Mucosa of descending colon (tissue), 3 donors: ENCODE results near the gene RIC8B. TPM values are rescaled to one million over a fixed set of nuclear protein-coding genes. Genes with fewer than 3 reads are reported as not detected.

Experiments
- ATAC-seq: fragments of 200-7000 bp; cut with Tn5 transposase; one replicate; pipeline ENCODE4 v1.9.1; 2020; ENCODE audit warnings: mild to moderate bottlenecking, moderate library complexity
- DNase-seq, 3 donors: peaks; one replicate each; pipeline ENCODE4 v3.0.0-alpha.2; 2020
- H3K36me3 ChIP-seq: fragments of 200-600 bp; one replicate; pipeline ENCODE4 v1.8.0; 2021; ENCODE audit warnings: low read depth, mild to moderate bottlenecking
- H3K4me1 ChIP-seq: fragments of 200-600 bp; one replicate; pipeline ENCODE4 v1.8.0; 2021; ENCODE audit warnings: low read depth, mild to moderate bottlenecking
- H3K4me3 ChIP-seq: fragments of 200-600 bp; one replicate; pipeline ENCODE4 v1.8.0; 2021; ENCODE audit warnings: mild to moderate bottlenecking
- H3K9me3 ChIP-seq: fragments of 200-600 bp; one replicate; pipeline ENCODE4 v1.8.0; 2021; ENCODE audit warnings: mild to moderate bottlenecking
- intact Hi-C, 2 donors: fragments of 100-400 bp; cut with DNase I in 1 of 2; cut with micrococcal nuclease in 1 of 2; formaldehyde crosslinking; loops; one replicate each; pipeline versions ENCODE4 v1.11.0 to v1.11.1; 2022; cut with DNase I, micrococcal nuclease
- total RNA-seq, 3 donors: library from RNA; stranded (reverse); fragmentation: NEBNext Ultra II Directional in 2 of 3; extraction: Animal tissue kit (Norgen Biotek cat#: 25700) in 2 of 3; gene quantifications; one replicate each; pipeline versions ENCODE4 v1.2.1 to v1.2.4, GENCODE V29; 2021 to 2023
- TF ChIP-seq, protein P1 (sequence below): fragments of 200-600 bp; IDR thresholded peaks from one replicate; pipeline ENCODE4 v1.8.0; 2022; ENCODE audit warnings: antibody characterized with exemption, mild to moderate bottlenecking
- donor health status: DM: no; HTN: no; CAD: no; lungs with moderate emphysema.
- donor health status: DM: no; HTN: no; CAD: no.
- donor health status: DM: no; HTN: yes; CAD: no.

Gene RIC8B
- total RNA-seq, 3 donors from 2014 or later: 13.3 to 25.3 (median 15.2) TPM

DNA sequence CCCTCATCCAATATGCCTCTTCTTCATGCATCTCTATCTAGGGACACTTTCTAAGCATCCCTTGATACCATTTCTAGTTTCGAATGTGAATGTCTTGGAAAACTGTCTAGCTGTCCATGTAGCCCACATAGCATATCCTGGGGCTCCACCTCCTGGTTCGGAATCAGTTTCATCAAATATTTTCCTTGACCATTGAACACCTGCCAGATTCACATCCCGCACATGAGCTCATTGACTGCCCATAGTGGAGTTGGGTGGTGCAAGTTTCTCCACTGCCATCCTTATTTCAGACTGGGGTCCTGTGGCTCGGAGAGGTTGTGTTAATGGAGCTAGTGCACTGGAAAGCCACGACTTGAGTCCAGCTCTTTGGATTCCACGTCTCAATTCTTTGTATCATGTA, 122.6 kb downstream of the RIC8B start:
- H3K9me3 ChIP-seq: no peaks in the 10 kb centered on the region
- no peak overlapping the region for H3K4me3 ChIP-seq
- DNase-seq: peak in 1 of 3 donors; percentile 20
- peaks cover 12% of the 10 kb centered on the region for H3K4me1 ChIP-seq
- intact Hi-C loops: no loop called here
- no peaks in the 10 kb centered on the region for H3K36me3 ChIP-seq
- TF ChIP-seq, protein P1, sequence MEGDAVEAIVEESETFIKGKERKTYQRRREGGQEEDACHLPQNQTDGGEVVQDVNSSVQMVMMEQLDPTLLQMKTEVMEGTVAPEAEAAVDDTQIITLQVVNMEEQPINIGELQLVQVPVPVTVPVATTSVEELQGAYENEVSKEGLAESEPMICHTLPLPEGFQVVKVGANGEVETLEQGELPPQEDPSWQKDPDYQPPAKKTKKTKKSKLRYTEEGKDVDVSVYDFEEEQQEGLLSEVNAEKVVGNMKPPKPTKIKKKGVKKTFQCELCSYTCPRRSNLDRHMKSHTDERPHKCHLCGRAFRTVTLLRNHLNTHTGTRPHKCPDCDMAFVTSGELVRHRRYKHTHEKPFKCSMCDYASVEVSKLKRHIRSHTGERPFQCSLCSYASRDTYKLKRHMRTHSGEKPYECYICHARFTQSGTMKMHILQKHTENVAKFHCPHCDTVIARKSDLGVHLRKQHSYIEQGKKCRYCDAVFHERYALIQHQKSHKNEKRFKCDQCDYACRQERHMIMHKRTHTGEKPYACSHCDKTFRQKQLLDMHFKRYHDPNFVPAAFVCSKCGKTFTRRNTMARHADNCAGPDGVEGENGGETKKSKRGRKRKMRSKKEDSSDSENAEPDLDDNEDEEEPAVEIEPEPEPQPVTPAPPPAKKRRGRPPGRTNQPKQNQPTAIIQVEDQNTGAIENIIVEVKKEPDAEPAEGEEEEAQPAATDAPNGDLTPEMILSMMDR: no peak
- no peak for ATAC-seq

DNA sequence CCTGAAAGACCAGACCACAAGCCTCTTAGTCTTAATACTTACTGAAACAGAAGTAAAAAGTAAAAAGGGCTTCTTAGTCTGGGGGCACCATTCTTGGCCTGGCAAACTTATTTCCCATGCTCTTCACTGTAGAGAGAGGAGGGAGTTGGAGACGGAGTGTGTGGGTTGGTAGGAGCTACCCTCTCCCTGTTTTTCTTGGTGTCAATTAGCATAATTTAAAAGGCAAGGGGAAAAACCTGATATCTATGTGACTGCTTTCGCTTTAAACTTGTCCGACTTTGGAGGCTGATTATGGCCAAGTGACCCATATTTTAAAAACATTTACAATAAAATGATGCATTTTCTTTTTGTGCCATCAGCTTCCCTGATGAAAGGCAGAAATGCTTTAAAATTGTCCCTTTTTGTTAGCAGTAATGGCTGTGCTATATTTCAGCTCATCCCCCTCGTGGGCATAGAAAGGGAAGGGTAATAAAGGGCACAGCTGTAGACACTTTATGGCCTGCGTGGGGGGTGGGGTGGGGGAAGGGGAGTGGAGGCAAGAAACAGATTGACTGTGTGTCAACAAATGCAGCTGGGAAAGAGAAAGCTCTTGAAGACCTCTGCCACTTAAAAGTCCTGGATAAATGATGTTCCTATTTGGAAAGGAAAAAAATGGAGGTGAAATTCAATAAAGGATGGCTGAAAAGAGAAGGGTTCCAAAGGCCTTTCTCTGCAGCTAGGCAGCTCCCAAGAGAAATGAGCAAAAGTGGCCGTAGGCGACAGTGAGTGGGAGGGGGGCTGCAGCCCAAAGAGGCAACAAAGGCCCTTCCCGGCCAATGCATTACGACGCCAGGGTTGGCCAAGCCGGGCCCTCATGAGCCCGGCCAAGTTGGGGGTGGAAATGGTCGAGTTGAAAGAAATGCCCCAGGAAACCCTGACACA, 123.8 kb downstream of the RIC8B start:
- TF ChIP-seq, protein P1: no peak
- ATAC-seq (peak; percentile 65), DNase-seq (peak in 2 of 3 donors; percentile 41 to 43)
- Histone ChIP-seq H3K4me3 (no peak overlapping the region), H3K36me3 (no peaks in the 10 kb centered on the region), H3K4me1 (peaks cover 6% of the 10 kb centered on the region), H3K9me3 (no peaks in the 10 kb centered on the region)
- intact Hi-C loops: no loop called here

DNA sequence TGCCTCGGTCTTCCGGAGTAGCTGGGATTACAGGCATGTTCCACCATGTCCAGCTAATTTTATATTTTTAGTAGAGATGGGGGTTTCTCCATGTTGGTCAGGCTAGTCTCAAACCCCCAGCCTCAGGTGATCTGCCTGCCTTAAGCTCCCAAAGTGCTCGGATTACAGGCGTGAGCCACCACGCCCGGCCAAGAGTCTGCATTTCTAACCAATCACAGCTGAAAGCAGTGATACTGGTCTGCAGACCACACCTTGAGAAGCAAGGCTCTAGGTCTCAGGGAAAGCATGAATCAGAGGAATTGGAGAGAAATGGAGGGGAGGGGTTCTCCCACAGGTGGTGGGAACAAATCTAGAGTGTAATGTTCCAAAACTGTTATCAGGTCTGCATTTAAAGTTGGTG, 126.1 kb downstream of the RIC8B start:
- DNase-seq (peak in 1 of 3 donors; percentile 12), ATAC-seq (no peak)
- TF ChIP-seq, protein P1: no peak
- Histone ChIP-seq H3K9me3 (no peaks in the 10 kb centered on the region), H3K36me3 (no peaks in the 10 kb centered on the region), H3K4me3 (no peak overlapping the region), H3K4me1 (peaks cover 6% of the 10 kb centered on the region)
- intact Hi-C loops: no loop called here

DNA sequence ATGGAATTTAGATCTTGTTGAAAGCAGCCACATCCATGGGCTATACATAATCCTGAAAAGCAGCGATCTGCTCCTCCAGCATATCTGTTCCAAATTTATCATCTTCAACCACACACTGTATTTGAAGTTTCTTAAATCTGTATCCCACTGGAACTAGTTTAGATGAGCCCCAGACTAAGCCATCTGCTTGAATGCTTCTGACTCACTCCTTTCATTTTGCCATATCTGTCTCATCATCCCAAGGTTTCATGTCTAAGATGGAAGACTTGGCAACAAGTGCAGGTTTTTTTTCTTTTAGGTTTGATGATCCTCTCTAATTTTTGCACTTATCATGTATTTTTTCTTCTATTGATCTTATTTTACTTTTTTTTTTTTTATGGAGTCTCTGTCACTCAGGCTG, 126.8 kb downstream of the RIC8B start:
- no peaks in the 10 kb centered on the region for H3K9me3 ChIP-seq
- no peak for DNase-seq

DNA sequence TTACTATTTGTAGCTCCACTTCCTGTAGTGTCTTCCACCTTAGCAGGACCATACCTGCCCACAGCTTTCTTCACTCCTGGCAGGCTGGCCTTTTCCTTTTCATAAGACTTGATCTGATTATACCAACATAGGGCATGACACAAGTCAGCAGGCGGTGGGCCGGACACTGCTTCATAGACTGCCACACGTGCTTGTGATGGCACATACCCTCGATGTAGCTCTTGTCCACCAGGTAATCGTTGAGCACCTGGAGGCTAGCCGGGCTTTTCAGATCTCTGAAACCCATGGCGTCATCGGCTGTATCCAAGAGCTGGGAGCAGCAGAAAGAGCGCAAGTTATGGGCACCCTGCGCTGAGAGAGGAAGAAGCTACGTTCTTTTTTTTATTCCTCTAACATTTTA, 127.6 kb downstream of the RIC8B start:
- TF ChIP-seq, protein P1: no peak
- DNase-seq (no peak), ATAC-seq (no peak)
- H3K4me1 ChIP-seq: peaks cover 6% of the 10 kb centered on the region
- H3K4me3 ChIP-seq: no peak overlapping the region
- no peaks in the 10 kb centered on the region for H3K36me3 ChIP-seq
- intact Hi-C loops: no loop called here
- no peaks in the 10 kb centered on the region for H3K9me3 ChIP-seq

More for the DNA sequence above, 126.8 kb downstream of the RIC8B start:
- ATAC-seq: no peak
- no peak overlapping the region for H3K4me3 ChIP-seq
- intact Hi-C loops: no loop called here
- H3K4me1 ChIP-seq: peaks cover 6% of the 10 kb centered on the region
- no peaks in the 10 kb centered on the region for H3K36me3 ChIP-seq
- TF ChIP-seq, protein P1: no peak
